GM21717 (cell line): Measurements from ENCODE around the gene CAPS.
"Not testable (repeated sequence)": the region's sequence is repeated elsewhere in the genome, so short reads cannot be mapped to it uniquely, and the experiment has no call there.

Experiments used
- ATAC-seq: cut with Tn5 transposase; IDR thresholded peaks from one replicate; pipeline ENCODE4 v1.9.1; 2021; ENCODE audit warnings: mild to moderate bottlenecking, moderate library complexity; ENCODE audit not compliant: unreplicated experiment

The CAPS gene

DNA sequence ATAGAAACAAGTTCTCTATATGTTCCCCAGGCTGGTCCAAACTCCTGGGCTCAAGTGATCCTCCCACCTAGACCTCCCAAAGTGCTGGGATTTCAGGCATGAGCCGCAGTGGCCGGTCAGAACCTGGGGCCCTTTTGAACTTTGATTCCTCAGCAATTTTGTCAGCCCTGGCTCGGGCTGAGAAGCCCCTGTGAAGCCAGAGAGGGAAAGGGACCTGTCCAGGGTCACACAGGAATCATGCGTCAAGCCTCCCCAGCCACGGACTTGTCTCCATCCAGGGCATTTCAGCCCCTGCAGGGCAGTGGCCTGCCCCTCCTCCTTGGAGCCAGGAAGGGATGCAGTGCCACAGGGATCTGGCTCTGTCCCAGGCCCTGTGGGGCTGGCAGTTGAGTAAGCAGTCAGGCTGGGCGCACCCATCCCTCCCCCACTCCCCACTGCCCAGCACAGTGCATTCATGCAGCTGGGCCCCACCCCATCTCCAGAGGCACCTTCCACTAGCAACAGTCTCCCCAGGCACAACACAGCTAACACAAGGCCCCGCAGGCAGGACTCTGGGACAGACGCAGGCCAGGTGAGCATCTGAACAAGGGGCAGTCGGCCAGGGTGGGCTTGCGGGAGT lies at the start of gene CAPS:
TSS of gene CAPS (plus strand) at position 516 of the 619 bp plus-strand sequence. CDS start 153 bp downstream, outside the sequence.
- no peak for ATAC-seq

DNA sequence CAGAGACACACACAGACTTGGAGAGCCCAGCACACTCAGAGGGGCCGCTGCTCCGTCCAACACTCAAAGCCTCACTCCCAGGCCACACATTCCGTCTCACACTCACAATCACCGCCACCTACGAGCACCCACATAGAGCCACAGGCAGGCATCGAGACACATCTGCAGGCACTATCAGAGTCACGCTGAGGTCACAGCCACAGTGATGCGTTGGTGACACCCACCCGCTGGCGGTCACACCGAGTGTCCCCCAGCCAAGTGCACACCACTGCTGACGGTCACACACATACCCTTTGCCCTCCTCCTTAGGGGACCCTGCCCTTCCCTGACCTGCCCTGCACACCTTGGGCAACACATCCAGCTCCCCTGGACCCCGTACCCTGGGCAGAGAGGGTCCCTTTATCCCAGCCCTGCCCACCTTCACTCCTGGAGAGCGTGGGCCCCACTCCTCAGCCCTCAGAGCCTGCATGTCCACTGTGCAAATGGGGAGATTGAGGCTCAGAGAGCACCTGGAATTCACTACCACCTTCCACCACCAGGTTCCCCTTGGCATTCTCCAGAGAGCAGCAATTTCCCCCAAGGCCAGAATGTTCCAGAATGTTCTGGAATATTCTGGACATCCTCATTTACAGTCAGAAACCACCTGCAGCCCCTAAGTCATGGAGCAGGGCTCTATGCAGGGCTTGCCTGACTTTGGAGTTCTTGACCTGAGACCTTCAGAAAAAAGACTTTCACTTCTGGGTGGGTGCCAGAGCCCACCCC lies 49.1 kb upstream of the CAPS start:
- ATAC-seq = no peak

DNA sequence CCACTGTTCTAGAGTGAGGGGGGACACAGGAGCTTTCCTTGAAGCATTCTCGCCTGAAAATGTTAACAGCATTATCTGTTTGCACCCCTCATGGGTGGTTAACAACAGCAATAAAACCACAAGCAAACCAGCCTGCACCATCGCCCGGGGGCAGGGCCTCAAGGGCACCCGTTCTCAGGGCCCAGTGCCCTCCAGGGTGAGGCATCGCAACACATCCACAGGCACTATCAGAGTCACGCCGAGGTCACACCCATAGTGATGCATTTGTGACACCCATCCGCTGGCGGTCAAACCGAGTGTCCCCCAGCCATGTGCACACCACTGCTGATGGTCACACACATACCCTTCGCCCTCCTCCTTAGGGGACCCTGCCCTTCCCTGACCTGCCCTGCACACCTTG lies 48.3 kb upstream of the CAPS start:
- ATAC-seq = no peak

DNA sequence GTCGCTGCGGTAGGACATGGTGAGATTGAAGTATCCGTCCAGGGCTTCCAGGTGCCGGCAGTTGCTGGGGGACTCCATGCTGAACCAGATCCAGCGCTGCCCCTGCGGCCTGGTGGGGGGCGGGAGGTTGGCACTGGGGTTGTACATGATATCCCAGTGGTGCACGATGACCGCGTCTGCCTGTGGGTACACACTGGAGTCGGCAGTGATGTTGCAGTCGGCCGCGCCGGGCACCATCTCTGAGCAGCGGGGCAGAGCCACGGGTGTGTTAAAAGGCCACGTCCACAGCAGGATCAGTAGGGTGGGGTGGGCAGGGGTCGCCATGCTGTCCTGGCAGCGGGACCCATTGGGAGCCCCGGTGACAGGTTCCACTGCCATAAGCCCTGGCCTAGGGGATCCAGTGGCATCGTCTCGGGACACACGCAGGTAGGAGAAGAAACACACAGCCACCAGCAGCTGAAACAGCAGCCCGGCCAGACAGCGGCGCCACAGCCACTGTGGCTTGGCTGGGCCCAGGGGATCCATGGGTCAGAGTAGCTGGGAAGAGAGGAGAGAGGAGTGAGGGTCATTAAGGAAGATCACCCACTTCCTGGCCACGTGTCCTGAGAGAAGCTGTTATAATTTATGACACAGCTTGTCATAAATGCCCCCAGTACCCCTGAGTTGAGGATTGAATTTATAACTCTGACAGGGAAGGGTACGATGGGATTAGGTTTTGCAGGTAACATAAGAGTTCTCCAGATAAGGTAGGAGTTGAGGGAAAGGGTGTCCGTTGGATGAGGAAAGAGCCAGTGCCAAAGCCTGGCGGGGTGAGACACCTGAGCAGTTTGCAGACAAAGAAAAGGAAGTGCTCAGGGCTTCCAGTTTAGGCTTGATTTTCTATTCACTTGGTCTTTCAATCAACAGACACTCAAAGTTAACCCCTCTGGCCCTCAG lies 46.6 kb upstream of the CAPS start:
- ATAC-seq = no peak

DNA sequence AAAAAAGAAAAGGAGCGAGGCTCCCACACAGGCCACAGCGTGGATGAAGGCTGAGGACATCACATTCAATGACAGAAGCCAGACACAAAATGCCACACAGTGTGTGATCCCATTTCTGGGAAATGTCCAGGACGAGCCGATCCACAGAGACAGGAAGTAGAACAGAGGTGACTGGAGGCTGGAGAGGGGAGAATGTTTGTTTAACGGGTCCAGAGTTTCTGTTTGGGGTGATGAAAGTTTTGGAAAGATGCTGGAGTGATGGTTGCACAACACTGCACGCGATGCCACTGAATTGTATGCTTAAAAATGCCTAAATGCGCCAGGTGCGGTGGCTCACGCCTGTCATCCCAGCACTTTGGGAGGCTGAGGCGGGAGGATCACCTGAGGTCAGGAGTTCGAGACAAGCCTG lies 43.1 kb upstream of the CAPS start:
- no peak for ATAC-seq

DNA sequence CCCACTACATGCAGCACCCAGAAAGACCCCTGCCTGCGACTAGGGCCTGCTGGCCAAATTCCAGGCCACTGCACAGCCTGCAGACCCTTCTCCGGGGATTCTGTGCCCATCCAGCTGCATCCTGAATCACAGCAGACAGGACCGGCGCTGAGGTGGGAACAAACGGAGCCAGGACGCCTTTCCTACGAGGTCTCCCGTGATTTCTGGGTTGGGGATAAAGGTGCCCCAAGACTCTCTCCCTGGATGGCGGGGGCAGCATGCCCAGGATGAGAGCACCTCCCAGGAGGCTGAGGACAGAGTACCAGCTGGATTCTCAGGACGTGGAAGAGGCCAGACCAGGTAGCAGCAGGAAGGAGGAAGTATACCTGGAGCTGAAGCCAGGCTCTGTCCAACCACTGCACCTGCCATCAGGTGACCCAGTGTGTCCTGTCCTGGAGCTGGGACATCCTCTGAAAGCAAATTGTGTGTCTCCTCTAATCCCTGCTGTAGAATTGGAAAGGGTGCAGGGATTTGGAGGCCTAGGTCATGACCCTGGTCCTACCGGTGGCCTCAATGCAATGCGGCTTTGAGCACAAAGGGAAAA lies 40.3 kb upstream of the CAPS start:
- ATAC-seq = no peak

DNA sequence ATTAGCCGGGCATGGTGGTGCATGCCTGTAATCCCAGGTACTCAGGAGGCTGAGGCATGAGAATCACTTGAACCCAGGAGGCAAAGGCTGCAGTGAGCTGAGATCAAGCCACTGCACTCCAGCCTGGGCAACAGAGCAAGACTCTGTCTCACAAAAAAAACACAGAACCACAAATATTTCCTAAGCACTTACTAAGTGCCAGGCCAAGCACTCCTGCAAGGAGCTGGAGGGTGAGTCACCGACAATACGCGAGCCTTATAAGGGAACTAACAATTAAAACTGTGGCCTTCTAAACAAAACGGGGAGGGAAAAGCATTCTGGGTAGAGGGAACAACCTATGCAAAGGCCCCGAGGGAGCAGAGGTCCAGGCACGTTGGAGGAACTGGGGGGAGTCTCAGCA lies 39.6 kb upstream of the CAPS start:
- ATAC-seq = not testable (repeated sequence)

DNA sequence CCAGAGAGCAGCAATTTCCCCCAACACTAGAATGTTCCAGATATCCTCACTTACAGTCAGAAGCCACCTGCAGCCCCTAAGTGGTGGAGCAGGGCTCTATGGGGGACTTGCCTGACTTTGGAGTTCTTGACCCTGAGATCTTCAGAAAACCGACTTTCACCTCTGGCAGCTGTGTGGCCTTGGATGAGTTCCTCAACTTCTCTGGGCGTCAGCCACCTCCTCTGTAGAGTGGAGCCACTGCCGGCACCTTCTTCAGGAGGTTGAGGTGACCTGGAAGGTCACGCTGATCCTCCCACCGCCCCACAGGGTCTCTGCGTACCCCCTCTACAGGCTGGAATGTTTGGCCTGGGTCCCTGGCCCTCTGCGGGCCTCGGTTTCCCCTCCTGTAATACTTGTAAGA lies 36.6 kb upstream of the CAPS start:
- no peak for ATAC-seq

DNA sequence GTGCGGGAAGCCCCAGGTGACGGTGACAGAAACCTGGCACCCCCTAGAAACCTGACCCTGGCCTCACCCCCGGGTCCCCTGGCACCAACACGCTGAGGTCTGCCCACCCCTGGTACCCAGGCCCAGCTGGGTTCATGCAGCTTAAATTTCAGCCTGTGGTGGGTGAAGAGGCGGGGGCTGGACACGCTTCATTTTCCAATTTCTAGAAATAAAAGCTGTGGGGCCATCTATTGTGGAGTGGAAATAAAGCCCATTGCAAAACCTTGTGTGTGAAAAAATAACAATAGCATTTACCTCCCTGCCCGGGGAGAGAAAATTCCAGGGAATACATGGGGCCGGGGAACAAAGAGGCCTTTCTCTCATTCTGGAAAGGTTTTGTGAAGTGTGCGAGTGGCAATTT lies 36.2 kb upstream of the CAPS start:
- no peak for ATAC-seq

DNA sequence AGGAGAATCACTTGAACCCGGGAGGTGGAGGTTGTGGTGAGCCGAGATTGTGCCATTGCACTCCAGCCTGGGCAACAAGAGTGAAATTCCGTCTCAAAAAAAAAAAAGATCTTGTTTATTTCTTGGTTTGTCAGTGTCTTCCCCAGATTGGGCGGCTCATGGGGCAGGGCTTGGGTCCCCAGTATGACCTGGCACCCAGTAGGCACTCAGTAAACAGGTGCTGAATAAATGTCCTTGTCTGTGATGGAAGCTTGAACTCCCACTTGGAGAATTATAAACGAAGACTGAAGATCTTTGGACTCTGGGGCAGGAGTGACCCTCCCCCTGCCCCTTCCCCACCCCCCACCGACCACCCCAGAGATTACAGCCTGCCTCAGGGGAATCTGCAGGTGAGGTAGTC lies 33.9 kb upstream of the CAPS start:
- no peak for ATAC-seq

DNA sequence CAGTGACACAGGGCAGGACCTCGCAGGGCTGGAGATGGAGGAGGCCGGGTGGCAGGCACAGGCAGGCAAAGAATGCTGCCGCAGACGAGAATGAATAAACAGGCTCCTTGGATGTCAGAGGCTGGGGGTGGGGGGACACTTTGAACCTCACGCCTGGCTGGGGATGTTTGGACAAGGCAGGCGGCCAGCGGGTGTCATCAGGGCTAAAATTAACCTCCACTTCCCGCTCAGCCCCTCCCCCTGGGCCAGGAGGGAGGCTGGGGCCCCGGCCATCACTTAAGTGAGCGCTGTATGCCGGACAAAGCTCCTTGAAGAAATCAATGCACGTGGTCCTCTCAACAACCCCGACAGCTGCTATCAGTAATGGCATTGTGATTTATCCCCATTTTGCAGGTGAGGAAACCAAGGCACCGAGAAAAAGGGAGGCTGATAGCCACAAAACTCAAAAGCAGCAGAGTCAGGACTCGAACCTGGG lies 33.4 kb upstream of the CAPS start:
- ATAC-seq = no peak

DNA sequence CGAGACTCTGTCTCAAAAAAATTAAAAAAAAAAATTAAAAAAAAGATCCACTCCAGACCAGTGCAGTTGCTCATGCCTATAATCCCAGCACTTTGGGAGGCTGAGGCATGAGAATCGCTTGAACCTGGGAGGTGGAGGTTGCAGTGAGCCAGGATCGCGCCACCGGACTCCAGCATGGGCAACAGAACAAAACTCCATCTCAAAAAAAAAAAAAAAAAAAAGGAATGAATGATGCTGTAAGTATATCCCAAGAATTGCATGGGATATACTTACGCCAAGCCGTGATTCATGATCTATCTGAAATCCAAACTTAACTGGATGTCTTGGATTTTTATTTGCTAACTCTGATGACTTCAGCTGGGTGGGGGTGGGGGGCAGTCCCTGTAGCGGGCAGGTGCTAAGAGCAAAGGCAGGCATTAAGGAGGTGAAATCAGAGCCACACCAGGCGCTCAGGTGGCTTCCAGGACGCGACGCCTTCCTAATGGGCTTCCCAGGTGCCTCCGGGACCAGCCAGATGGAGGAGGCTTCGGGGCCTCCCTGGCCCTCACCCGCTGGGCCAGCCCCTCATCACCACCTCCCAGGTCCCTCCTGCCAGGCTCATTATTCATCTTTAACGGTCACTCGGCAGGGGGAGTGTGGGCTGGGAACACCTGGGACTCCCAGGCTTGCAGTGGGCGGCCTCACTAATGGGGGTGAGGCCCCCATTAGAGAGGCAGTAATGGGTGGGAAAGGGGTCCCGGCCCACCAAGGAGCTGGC lies 32.3 kb upstream of the CAPS start:
- ATAC-seq = no peak

DNA sequence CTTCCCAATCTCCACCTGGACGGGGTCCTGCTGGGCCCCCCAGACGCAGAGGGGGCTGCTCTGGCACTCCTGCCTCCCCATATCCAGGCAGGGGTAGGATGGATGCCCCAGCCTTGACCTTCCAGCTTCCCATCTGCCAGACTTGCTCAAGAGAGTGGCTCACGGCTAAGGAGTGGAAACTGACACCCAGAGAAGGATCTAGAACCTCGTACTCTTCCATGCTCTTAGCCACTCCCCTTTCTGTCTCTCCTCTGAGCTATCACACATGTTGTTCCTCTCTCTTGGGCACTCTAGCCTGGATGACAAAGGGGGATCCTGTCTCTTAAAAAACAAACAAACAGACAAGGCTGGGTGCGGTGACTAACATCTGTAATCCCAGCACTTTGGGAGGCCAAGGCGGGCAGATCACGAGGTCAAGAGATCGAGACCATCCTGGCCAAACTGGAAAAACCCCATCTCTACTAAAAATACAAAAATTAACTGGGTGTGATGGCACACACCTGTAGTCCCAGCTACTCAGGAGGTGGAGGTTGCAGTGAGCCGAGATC lies 31.6 kb upstream of the CAPS start:
- ATAC-seq = no peak

DNA sequence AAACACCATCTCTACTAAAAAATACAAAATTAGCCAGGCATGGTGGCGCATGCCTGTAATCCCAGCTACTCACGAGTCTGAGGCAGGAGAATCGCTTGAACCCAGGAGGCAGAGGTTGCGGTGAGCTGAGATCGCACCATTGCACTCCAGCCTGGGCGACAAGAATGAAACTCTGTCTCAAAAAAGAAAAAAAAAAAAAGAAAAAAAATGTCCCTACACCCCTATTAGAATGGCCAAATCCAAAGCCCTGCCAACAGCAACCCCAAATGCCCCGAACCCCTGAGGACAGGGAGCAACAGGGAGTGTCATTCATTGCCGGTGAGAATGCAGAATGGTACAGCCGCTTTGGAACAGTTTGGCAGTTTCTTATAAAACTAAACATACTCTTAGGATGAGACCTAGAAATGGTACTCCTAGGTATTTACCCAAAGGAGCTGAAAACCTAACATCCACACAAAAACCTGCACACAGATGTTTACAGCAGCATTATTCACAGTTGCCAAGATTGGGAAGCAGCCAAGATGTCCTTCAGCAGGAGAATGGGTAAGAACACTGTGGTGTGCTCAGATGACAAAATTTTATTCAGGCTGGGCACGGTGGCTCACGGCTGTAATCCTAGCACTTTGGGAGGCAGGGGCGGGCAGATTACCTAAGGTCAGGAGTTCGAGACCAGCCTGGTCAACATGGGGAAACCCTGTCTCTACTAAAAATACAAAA lies 30.7 kb upstream of the CAPS start:
- not testable (repeated sequence) for ATAC-seq

DNA sequence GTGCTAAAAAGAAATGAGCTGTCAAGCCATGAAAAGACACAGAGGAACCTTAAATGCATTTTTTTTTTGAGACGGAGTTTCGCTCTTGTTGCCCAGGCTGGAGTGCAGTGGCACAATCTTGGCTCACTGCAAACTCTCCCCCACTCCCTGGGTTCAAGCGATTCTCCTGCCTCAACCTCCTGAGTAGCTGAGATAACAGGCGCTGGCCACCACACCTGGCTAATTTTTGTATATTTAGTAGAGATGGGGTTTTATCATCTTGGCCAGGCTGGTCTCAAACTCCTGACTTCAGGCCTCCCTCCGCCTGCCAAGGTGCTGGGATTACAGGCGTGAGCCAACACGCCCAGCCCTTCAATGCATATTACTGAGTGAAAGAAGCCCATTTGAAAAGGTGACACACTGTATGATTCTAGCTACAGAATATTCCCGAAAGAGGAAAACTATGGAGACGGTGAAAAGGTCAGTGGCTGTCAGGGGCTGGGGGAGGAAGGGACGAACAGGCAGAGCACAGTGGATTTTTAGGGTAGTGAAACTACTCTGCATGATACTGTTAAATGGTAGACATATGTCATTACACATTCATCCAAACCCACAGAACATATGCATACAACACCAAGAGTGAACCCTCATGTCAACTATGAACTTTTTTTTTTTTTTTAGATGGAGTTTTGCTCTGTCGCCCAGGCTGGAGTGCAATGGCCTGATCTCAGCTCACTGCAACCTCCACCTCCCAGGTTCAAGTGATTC lies 29.8 kb upstream of the CAPS start:
- ATAC-seq = not testable (repeated sequence)

DNA sequence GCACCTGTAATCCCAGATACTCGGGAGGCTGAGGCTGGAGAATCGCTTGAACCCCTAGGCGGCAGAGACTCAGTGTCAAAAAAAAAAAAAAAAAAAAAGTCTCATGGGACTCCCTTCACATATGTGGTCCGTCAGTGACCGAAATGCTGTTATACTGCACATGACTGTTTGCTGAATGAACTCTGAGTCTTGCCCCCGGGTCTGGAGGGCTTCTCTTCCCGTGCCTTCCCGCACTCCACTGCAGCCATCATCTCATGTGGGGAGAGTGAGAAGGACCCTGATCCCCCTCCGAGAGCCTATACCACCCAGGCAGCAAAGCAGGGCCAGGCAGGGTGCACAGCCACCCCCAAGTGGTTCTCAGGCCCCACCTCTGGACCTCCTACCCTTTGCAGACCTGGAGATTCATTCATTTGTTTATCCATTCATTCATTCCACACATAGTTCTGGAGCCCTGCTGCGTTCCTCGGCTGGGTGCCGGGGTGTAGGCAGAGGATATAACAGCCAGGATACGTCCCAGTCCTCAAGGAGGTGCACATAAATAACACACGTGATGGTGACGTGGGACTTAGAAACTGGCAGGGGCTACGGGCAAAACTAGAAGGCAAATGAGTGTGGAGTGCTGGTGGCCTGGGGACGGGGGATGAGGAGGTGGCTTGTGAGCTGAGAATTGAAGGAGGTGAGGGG lies 24.6 kb upstream of the CAPS start:
- no peak for ATAC-seq

DNA sequence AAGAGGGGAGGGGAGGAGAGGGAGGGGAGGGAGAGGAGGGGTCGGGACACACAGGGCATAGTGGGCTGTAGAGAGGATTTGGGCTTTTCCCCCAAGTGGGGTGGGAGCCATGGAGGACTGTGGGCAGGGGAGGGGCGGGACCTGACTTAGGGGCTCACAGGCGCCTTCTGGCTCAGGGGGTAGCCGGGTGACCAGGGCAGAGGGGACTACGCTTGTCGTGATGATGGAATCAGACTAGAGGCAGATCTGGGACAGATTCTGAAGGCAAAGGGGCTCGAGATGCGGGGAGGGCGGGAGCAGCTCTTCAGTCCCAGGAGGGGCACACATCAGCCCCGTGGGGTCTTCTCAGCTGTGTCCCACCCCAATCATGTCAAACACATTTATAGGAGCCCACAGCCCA lies 24.0 kb upstream of the CAPS start:
- ATAC-seq = no peak

DNA sequence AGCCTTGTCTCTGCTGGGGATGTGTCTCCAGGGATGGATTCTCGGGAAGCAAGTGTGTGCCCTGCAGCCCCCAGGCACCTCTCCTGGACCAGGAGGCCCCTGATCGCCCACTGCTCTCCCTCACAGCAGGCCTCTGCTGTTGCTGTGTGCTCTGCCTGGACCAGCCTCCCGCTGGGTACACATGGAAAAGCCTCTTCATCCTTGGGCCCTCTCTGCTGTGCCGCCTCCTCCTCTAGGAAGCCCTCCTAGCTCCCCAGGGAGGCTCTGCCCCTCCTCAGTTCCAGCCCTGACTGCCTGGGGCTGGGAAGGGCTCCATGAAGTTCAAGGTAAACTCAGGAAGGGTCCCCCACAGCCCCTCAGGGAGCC lies 22.5 kb upstream of the CAPS start:
- ATAC-seq = no peak
